DOHH2 (cell line): ENCODE results near the gene PES1.
"Not testable (repeated sequence)": the region's sequence is repeated elsewhere in the genome, so short reads cannot be mapped to it uniquely, and the experiment has no call there.

Experiments
- H3F3A ChIP-seq: fragments of 200-600 bp; sonication (generic), shearing (Covaris generic); 2 replicates; pipeline ENCODE4 v1.6.0; 2016; ENCODE audit warnings: antibody characterized with exemption, mild to moderate bottlenecking; ENCODE audit not compliant: control insufficient read depth, insufficient read depth
- H3K27ac ChIP-seq: fragments of 200-600 bp; sonication (generic); 2 replicates; pipeline ENCODE4 v1.5.1; 2014; ENCODE audit warnings: low read depth, mild to moderate bottlenecking, low read length, moderate library complexity
- H3K27me3 ChIP-seq: fragments of 200-600 bp; sonication (generic); 2 replicates; pipeline ENCODE4 v1.6.1; 2014; ENCODE audit warnings: mild to moderate bottlenecking, low read length, mixed read lengths; ENCODE audit not compliant: control insufficient read depth
- H3K36me3 ChIP-seq: fragments of 200-600 bp; sonication (generic); 2 replicates; pipeline ENCODE4 v1.6.1; 2014; ENCODE audit warnings: mild to moderate bottlenecking, low read length, moderate library complexity, mixed read lengths; ENCODE audit not compliant: control insufficient read depth
- H3K4me1 ChIP-seq: fragments of 200-600 bp; sonication (generic); 2 replicates; pipeline ENCODE4 v1.6.1; 2014; ENCODE audit warnings: mild to moderate bottlenecking, low read length, mixed read lengths; ENCODE audit not compliant: control insufficient read depth
- H3K4me2 ChIP-seq: fragments of 200-600 bp; sonication (generic); 2 replicates; pipeline ENCODE4 v1.6.0; 2014; ENCODE audit warnings: mild to moderate bottlenecking, low read length, moderate library complexity
- H3K4me3 ChIP-seq: fragments of 200-600 bp; sonication (generic); 2 replicates; pipeline ENCODE4 v1.5.1; 2014; ENCODE audit warnings: mild to moderate bottlenecking, low read length, mixed read lengths
- H3K79me2 ChIP-seq: fragments of 200-600 bp; sonication (generic); 2 replicates; pipeline ENCODE4 v1.6.1; 2014; ENCODE audit warnings: mild to moderate bottlenecking, low read length, mixed read lengths; ENCODE audit not compliant: control insufficient read depth
- H3K9me2 ChIP-seq: fragments of 200-600 bp; sonication (generic); replicated peaks from 2 replicates; pipeline ENCODE4 v1.6.1; 2014; ENCODE audit warnings: mild to moderate bottlenecking, low read length, mixed read lengths; ENCODE audit not compliant: control insufficient read depth
- H3K9me3 ChIP-seq: fragments of 200-600 bp; sonication (generic); 2 replicates; pipeline ENCODE4 v1.6.1; 2014; ENCODE audit warnings: antibody characterized with exemption, low read length, mixed read lengths; ENCODE audit not compliant: control insufficient read depth, insufficient read depth
- H4K20me1 ChIP-seq: fragments of 200-600 bp; sonication (generic); 2 replicates; pipeline ENCODE4 v1.6.0; 2014; ENCODE audit warnings: low read depth, mild to moderate bottlenecking, antibody characterized with exemption, low read length, moderate library complexity; ENCODE audit not compliant: control insufficient read depth, insufficient read depth
- EZH2phosphoT487 ChIP-seq: fragments of 200-600 bp; sonication (generic); IDR thresholded peaks from 2 replicates; pipeline ENCODE4 v1.6.1; 2017; ENCODE audit warnings: borderline replicate concordance, mild to moderate bottlenecking, antibody characterized with exemption, low read length, moderate library complexity, mixed read lengths
- TF ChIP-seq, protein P1 (sequence below): fragments of 200-600 bp; sonication (generic); IDR thresholded peaks from one replicate; pipeline ENCODE4 v1.5.1; 2014; ENCODE audit warnings: antibody characterized with exemption, mild to moderate bottlenecking, low read depth, low read length; ENCODE audit not compliant: poor library complexity, severe bottlenecking

PES1 gene

DNA sequence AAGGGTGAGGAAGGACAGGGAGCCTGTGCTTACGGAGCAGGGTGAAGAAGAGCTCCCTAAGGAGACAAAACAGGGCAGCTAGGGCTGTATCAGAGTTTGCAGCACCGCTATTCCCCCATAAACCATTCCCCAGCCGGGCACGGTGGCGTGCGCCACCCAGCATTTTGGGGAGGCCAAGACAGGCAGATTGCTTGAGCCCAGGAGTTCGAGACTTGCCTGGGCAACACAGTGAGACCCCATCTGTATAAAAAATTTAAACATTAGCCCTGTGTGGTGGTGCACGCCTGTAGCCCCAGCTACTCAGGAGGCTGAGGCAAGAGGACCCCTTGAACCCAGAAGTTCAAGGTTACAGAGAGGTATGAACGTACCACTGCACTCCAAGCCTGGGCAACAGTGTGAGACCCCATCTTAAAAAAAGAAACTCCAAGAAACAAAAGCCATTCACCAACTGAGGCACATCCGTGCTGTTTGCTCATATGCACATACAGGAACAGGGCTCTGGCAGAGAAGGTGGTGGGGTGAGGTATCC, 22.0 kb downstream of the PES1 start:
- 0 out of 2 replicates have a peak, but pooled peaks cover 3% of the 10 kb centered on the region for H3K27me3 ChIP-seq
- no peaks in the 10 kb centered on the region for H3K36me3 ChIP-seq
- no peak overlapping the region for H3K27ac ChIP-seq
- H3K4me1 ChIP-seq = no peaks in the 10 kb centered on the region
- no peaks in the 10 kb centered on the region for H3K9me3 ChIP-seq
- H4K20me1 ChIP-seq = no peaks in the 10 kb centered on the region
- no peak overlapping the region for H3K4me2 ChIP-seq
- TF ChIP-seq, protein P1, sequence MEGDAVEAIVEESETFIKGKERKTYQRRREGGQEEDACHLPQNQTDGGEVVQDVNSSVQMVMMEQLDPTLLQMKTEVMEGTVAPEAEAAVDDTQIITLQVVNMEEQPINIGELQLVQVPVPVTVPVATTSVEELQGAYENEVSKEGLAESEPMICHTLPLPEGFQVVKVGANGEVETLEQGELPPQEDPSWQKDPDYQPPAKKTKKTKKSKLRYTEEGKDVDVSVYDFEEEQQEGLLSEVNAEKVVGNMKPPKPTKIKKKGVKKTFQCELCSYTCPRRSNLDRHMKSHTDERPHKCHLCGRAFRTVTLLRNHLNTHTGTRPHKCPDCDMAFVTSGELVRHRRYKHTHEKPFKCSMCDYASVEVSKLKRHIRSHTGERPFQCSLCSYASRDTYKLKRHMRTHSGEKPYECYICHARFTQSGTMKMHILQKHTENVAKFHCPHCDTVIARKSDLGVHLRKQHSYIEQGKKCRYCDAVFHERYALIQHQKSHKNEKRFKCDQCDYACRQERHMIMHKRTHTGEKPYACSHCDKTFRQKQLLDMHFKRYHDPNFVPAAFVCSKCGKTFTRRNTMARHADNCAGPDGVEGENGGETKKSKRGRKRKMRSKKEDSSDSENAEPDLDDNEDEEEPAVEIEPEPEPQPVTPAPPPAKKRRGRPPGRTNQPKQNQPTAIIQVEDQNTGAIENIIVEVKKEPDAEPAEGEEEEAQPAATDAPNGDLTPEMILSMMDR = no peak
- no peak for TF ChIP-seq EZH2phosphoT487
- no peak overlapping the region for H3K4me3 ChIP-seq
- no peaks in the 10 kb centered on the region for H3K79me2 ChIP-seq
- no peaks in the 10 kb centered on the region for H3F3A ChIP-seq
- no peaks in the 10 kb centered on the region for H3K9me2 ChIP-seq

DNA sequence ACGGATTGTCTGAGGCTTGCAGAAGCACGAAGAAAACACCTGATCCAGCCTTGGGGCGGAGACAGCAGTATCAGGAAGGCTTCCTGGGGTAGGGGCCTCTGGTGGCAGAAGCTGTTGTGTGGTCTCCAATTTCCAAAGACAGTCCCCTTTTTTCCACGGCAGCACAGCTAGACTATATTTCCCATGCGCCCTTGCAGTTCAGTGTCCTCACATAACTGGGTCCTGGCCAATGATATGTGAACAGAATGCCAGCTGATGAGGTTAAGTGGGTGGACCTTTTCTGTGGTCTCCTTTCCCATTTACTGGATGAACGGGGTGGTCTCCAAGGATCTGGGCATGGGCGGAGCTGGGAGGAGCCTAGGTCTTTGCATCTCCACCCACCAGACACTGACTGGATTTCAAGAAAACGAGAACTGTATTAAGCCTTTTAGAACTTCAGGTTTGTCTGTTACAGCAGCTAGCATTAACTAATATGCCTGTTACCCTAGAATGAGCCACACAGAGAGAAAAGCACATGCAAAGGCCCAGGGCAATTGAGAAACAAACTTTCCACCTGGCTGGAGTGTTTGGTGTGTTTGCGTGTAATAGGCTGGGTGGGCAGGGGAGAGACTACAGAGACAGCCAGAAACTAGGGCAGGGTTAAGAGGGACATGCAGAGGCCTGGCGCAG, 23.4 kb downstream of the PES1 start:
- Histone ChIP-seq H3K4me1 (no peaks in the 10 kb centered on the region), H3K4me2 (no peak overlapping the region), H3K9me2 (no peaks in the 10 kb centered on the region), H3K27ac (no peak overlapping the region), H3K27me3 (0 out of 2 replicates have a peak, but pooled peaks cover 3% of the 10 kb centered on the region), H3K4me3 (no peak overlapping the region), H3K36me3 (no peaks in the 10 kb centered on the region), H3K9me3 (no peaks in the 10 kb centered on the region), H4K20me1 (no peaks in the 10 kb centered on the region), H3F3A (no peaks in the 10 kb centered on the region), H3K79me2 (no peaks in the 10 kb centered on the region)
- TF ChIP-seq, protein P1 = no peak
- TF ChIP-seq EZH2phosphoT487 = no peak

DNA sequence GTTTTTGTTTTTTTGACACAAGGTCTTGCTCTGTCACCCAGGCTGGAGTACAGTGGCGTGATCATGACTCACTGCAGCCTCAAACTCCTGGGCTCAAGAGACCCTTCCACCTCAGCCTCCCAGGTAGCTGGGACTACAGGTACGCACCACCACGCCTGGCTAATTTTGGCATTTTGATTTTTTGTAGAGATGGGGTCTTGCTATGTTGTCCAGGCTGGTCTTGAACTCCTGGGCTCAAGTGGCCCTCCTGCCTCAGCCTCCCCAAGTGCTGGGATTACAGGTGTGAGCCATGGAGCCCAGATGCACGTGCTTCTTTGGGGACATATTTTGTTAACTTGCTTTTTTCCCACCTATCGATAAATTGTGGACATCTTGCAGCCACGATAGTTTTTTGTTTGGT, 24.4 kb downstream of the PES1 start:
- not testable (repeated sequence) for H3K27ac ChIP-seq, H3K9me3 ChIP-seq, H3K9me2 ChIP-seq, H3F3A ChIP-seq, H3K27me3 ChIP-seq, H3K4me1 ChIP-seq, H3K4me2 ChIP-seq, H3K79me2 ChIP-seq, H3K4me3 ChIP-seq, H3K36me3 ChIP-seq, H4K20me1 ChIP-seq

DNA sequence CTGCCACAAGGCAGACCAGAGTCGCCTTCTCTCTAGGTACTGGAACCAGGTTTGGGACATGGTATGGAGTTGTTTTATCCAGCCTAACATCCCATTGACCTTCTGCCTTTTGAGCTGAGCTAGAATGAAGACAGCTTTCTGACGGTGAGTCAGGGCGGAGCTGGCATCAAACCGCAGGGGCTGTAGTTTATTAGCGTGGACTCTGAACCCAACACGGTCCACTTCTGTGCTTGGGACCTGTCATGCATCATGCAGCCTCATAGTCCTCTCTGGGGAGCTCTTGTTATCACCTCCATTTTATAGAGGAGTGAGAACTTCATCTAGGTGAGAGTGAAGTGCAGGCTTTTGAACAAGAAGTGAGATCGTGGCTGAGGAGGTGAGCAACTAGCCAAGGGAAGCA, 25.6 kb downstream of the PES1 start:
- H3K27me3 ChIP-seq = 0 out of 2 replicates have a peak, but pooled peaks cover 3% of the 10 kb centered on the region
- no peaks in the 10 kb centered on the region for H3K36me3 ChIP-seq
- H3K4me3 ChIP-seq = no peak overlapping the region
- H3K4me1 ChIP-seq = no peaks in the 10 kb centered on the region
- no peaks in the 10 kb centered on the region for H3K79me2 ChIP-seq
- H3K9me3 ChIP-seq = no peaks in the 10 kb centered on the region
- TF ChIP-seq, protein P1 = no peak
- TF ChIP-seq EZH2phosphoT487 = no peak
- H3K4me2 ChIP-seq = no peak overlapping the region
- H3F3A ChIP-seq = no peaks in the 10 kb centered on the region
- no peaks in the 10 kb centered on the region for H3K9me2 ChIP-seq
- no peaks in the 10 kb centered on the region for H4K20me1 ChIP-seq
- H3K27ac ChIP-seq = no peak overlapping the region
